Dermis blood vessel endothelial cell (primary cell): Measurements from ENCODE around the gene PFKFB4. TPM values are rescaled to one million over a fixed set of nuclear protein-coding genes. Genes with fewer than 3 reads are reported as not detected.

Source experiments
- DNase-seq: peaks from one replicate; pipeline ENCODE4 v3.0.0; 2010
- total RNA-seq: library from RNA; depleted of rRNA; stranded (reverse); fragments of >200 nt; gene quantifications from 2 replicates; pipeline ENCODE4 v1.2.3, GENCODE V29; 2014

Gene PFKFB4
- total RNA-seq = 2.0 and 2.2 TPM in 2 replicates

DNA sequence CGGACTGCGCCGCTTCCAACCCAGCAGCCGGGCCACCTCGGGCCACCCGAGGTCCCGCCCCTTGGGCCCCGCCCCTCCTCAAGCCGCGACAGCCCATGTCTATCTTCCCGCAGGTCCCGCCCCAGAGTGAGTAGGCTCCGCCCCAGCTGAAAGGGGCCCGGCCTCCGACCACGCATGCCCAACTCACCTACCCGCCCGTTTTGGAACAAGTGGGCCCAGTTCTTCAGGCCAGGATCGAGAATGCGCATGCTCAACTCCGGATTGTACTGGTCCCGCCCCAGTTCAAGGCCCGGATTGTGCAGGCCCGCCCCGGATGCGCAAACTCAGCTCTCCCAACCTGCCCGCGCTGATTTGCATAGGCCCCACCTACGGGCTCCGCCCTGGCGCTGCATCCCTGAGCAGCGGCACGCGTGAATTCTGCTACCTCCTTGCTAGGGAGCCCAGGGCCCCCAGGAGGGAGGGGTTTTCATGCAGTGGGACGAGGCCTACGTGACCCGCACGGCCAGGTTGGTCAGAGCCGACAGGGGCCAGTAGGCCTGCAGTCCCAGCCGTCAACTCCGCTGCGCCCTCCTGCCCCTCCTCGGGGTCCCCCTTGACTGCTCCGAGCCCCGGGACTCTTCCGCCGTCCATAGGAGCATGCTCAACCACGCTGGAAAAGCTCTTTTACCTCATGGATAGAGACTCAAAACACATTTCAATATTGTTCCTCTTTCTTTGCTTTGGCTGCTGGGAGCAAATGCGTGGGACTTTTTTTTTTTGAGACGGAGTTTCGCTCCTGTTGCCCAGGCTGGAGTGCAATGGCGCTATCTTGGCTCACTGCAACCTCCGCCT is at the start of gene PFKFB4:
Gene PFKFB4 (minus strand): TSS at position 8 of the 831 bp plus-strand sequence. CDS start 26 bp downstream, outside the sequence.
- DNase-seq = peak; percentile 99

DNA sequence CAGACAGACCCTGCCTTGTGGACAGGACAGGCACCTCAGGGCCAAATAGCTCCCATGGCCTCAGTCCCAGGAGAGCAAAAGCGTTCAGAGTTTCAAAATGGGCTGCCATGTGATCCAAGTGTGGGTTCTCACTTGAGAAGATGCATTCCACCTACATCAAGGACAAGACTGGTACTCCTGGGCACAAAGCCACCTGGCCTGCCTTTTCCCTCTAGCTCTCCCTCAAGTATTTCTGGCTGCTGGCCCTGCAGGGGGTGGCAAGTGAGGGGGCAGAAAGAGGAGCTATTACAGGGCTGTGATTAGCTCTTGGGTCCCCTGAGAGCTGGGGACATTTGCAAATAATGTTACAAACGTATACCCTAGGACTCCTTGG is 45.0 kb upstream of the PFKFB4 start:
- no peak for DNase-seq

DNA sequence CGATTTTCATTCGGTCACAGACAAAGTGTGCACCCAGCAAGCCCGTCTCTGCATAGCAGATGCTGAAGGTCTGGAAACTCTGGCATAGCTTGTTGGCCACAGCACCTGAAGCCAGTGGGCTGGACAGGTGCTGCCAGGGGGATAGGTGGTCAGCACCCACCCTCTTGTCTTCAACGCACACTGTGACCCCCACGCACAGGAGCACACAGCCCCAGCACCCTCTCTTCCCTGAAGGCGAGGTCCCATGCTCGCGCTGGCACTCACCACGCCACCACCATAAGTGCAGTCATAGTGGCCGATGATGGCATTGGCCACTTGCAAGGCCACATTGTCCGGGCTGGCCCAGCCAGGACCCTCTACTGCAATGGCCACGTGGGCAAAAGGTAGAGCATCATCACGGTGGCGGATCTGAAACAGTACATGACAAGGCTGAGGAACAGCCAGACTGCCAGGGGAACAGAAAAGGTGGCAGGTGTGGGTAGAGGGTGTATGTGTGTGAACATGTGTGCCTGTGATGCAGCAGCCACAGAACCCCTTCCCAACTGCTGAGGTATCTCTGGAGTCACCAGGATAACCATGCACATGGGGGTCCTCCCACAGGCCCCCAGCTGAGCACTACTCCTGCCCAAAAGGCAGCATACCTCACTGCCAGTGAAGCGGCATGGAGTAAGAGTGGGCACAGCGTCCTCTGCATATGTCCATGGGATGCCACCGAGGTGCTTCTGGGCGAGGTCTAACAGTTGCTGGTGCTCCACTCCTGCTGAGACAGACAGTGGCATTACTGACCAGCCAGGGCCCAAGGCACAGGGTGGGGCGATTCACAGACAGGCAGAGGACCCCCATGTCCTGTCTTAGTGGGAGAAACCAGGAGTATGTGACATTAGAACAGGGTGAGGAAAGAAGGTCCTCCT is 44.4 kb upstream of the PFKFB4 start:
- DNase-seq = no peak

DNA sequence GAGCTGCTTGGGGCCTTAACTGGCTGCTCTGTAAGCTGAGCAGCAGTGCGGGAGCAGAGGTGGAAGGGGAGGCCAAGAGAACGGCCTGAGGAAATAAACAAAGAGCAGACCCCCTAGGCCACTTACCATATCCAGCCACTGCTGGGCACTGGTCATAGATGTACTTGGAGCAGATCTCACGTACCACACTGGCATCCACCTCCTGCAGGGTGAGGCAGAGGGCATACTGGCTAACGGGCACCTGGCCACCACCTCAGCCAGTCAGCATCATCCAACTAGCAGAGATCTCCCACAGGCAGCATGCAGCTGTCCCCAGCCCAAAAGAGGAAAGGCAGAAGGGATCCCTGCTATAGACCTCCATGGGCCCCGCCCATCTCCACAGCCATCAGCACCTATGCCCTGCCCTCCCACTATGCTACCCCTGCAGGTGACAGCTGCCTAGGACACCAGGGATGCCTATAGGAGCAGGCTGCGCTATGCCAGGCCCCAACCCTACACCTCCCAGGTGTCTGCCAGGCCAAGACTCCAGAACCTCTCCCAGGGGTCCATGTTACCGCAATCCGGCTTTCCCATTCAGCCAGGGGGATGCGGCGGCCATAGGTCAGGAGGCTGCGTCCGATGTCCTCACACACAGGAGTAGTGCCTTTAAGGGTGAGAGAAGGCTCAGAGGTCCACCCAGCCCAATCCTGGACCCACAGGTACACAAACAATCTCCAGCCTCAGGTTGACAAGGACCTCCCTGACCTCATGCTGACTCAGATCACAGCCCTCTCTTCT is 43.1 kb upstream of the PFKFB4 start:
- DNase-seq = no peak

DNA sequence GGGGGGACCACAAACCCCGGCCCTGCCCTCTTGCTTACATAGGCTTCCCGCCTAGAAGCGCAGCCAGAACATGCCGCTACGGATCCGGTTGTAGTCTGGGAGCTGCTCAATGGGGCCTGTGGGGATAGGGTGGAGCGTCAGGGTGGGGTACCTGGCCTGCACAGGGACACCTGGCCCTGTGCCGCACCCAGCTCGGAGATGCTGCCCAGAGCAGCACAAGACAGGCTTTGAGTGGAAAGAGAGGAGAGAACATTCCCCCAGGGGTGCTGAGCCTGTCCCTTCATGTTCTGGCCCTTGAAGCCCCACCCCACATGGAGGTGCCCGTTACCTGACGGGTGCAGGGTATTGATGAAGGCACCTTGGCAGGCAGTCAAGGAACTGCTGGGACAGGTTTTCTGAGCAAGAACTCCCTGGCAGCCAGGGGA is 42.5 kb upstream of the PFKFB4 start:
- no peak for DNase-seq

DNA sequence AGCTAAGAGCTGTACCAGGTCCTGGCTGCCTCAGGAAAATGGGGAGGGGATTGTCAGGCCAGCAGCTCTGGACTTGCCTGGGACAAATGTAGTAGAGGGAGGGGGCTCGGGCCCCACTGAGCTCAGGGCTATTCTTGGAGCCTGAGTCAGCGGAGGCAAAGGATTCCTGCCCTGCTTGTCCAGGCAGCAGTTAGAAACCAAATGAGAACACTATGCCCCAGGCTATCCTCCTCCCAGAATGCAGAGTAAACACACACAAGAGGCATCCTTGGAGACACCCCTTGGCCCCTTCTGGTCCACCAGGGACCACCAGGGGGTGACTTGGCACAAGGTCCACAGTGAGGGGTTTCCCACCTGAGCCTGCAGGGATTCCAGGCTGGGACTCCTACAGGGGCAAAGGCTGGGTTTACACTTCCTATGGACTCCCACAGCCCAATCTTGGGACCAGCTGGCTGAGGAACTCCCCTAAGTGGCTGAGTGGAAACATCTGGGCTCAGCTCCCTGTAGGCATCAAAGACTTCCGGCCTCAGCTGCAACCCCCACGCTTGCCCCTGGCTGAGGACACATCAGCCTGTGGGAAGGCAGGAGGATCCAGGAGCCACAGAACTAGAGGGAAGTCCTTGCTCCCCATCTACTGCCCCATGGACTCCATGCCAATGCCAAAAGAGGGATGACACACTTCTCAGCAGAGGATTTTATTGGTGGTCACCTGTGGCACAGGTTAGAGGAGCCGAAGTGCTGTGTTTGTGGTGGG is 41.9 kb upstream of the PFKFB4 start:
- DNase-seq = peak; percentile 19

DNA sequence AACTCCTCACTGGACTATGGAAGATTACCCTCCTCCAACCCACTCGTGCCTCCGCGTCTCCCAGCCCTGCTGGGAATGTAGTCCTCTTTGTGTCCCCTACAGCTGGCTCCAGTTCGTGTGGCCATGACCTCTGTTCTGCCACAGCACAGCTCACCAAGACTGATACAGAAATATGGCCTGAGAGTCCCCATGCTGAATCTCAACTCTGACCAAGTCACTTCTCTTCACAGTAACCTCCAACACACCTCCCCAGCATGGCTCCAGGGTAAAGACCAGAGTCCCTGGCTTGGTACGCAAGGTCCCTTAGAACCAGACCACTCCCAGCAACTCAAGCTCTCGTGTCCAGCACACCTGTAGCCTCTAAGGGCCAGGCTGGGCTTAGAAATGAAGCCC is 40.8 kb upstream of the PFKFB4 start:
- DNase-seq = no peak

DNA sequence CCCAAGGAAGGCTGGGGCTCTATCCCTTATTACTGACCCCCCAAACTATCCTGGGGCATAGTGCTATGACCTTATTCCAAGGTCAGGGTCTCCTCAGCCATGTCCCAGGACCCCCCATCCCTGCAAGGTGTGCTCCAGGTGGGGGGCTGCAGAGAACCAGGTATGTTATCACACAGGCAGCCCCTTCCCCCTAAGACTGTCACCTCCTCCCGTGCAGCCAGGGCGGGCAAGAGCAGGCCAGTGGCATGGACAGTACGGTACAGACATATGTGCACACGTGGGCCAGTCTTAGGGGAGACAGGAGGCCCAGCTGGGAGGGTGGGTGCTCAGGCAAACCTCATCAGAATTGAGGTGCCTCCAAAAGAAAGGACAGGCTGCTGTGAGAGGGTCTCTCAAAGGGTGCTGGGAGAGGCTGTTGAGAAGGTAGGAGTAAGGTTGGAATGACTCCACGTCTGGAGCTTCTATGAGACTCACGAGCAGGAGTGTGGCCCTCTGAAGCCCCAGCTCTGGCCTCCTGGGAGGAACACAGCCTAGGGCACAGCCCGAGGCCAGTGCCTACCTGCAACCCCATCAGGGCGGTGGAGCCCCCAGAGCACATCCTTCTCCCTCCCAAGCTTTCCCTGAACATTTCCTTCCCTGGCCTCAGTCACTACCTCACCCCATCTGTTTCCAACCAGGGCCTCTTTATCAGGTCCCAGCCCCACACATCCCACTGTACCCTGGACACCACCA is 40.2 kb upstream of the PFKFB4 start:
- no peak for DNase-seq

DNA sequence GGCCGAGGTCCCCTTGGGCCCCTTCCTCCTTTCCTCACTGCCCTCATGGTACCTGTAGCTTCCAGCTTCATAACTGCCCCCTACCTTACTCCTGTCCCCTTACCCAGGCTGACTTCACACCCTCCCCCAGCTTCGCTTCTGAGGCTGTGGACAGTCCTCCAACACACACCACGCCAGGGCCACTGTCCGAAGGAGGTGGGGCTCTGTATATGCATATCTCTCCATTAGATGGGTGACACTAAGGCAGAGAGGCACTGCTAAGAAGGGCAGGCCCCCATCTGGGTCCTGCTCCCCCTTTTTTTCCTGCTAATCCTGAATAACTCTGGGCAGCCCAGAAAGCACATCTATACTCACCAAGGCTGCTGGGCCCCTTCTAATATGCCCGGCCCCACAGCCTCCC is 39.6 kb upstream of the PFKFB4 start:
- no peak for DNase-seq

DNA sequence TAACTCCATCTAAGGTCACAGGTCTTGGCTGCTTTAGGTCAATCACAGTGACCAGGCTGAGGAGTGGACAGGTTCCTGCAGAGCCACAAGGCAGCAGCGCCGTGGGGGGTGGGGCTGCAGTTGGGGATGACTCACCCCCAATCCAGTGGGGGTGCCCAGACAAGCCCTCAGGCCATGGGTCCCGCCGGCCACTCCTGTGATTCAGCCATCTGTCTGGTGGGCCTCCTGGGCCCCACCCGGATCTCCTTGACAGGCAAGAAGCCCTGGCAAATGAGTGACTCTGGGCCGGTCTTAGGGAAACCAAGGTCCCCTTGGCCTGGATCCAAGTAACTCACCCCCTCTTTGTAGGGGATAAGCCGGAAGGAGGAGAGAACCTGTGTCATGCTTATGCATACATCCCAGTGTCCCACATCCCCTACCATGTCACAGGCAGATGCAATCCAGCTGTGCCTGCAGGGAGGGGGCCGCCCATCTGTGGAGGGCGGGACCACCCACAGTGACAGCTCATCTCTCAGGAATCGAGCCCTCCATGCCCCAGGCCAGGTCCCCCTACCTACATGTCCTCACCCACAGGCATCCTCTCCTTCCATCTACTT is 39.0 kb upstream of the PFKFB4 start:
- peak; percentile 32 for DNase-seq

DNA sequence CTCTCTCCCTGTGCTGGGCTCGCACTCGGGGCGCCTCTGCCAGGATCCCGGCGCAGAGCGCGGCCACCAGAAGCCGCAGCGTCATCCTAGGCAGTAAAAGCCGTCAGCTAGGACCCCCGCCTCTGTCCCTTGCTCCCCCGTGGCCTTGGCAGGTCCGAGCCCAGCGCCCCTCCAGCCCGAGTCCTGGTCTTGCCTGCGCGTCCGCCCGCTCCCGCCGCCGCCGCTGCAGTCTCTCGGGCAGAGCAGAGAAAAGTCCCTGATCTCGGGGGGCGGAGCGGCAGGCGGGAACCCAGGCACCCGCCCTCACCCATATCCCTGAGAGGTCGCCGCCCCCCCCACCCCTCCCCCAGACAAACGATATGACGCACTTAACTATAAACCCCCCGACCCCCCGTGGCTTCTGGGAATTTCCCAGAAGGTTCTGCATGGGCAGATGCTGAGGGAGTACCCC is 38.5 kb upstream of the PFKFB4 start, which contains the start of gene COL7A1:
Gene COL7A1 (minus strand): TSS at position 255 of the 451 bp plus-strand sequence. CDS start 170 bp downstream, at position 85.
- DNase-seq = peak; percentile 12

DNA sequence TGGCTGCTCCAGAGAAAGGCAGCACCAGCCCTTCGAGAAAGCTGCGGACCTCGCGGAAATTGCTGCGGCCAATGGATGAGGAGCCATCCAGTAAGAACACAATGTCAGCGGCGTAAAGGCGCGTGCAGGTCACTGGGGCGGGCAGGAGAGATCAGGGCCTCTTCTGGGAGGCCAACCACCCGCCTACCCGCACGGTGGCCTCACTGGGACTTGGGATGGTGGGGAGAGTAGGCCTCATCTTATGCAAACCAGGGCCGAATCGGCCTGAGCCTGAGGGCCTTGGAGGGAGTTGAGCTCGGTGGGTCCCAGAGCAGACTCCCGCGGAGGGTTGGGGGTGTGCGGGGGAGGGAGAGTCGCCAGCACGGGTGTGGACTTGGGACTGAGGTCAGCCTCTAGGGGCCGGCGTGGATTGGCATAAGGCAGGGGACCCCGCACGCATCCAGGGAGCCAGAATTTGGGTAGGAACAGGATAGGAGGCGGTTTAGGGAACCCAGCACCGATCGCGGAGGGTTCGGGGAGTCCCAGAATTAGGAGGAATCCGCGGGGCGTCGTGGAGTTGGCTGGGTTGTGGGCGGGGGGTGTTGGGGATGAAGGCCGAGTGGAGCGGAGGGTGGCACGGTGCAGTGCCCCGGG is 37.9 kb upstream of the PFKFB4 start:
- no peak for DNase-seq

DNA sequence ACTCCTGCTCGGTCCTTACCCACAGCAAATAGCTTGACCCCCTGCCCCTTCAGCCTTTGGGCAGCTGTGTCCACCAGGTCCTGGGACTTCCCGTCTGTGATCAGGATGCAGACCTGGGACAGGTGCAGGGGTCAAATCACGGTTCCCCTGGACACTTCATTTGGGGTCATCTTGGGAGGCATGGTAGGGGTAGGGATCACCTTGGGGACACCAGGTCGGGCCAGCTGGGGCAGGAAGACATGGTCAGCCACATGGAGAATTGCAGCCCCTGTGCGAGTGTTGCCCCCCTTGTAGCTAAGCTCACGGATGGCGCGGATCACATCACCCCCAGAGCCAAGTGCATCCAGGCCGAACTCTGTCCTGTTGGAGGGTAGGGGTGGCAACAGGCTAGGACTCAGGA is 36.7 kb upstream of the PFKFB4 start:
- no peak for DNase-seq

DNA sequence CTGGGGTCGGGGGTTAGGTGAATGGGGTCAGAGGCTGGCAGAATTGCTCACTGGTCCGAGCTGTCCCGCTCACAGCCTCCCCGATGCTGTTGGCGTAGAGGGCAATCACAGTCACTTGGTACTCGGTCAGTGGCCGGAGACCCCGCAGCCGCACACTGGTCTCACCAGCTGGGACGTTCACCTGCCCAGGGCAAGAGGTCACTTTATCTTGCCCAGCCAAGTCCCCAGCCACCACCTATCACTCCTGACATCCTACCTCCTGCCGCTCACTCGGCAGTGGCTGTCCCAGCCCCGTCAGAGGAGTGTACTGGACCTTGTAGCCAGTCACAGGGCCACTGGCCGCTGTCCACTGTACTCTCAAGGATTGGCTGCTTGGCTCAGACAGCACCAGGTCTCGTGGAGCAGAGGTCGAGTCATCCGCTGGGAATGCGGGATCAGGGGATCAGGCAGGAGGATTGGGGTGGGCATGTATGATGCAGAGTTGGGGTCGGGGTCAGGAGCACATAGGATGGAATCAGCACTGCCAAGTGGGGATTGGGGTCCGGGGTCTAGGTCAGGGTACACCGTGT is 36.0 kb upstream of the PFKFB4 start:
- DNase-seq = no peak

DNA sequence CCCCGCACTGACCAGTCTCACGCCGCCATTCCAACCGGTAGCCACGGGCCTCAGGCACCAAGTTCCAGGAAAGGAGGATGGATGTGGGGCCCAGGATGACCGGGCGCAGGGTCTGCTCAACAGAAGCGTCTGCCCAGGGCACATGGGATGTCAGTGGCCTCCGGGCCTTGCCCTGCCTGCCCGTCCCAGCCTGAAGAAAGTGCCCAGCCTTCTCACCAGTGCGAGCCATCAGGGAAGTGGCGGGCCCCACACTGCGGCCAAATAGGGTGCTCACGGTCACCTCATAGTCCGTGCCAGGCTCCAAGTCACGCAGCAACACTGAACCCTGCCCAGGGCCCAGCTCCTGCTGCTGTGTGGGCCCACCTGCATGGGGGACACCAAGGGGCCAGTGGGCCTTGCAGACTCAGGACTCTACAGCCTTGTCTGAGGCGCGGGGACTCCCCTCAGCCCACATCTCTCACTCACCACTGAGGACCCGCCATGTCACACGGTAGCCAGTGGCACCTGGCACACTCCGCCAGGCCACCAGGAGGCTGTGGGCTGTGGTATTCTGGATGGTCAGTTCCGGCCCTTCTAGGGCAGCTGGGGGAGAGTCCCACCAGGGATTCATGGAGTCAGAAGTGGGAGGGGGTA is 35.4 kb upstream of the PFKFB4 start:
- DNase-seq = no peak

DNA sequence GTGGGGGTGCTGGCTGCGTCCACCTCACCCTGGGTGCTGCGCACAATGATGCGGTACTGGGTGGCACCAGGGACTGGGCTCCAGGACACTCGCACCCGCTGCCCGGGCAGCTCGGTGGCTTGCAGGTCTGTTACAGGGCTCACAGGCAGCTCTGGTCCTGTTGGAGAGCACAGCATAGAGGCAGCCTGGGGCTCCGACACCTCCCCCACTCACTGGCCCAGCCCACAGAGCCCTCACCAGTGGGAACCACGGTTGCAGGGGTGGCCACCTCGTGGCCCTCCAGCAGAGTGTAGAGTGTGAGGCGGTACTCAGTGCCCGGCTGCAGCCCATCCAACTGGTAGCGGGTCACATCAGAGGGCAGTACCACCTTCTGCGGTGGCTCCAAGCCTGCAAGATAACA is 34.8 kb upstream of the PFKFB4 start:
- DNase-seq = no peak

DNA sequence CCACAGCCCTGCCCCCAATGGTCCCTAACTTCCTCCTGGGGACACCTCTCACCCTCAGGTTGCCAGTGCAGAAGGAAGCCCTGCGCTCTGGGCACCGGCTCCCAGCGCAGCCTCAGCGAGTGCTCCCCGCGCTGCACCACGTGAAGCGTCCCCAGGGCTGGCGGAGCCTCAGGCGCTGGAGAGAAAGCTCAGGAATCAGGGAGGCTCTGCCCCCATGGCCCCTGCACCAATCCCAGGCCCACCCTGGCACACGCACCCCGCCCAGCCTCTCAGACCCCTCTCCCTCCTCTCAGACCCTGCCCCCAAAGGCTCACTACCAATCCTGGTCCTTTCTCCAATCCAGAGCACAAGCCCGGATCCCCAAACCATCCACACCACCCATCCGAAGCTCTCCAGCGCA is 31.6 kb upstream of the PFKFB4 start:
- no peak for DNase-seq

DNA sequence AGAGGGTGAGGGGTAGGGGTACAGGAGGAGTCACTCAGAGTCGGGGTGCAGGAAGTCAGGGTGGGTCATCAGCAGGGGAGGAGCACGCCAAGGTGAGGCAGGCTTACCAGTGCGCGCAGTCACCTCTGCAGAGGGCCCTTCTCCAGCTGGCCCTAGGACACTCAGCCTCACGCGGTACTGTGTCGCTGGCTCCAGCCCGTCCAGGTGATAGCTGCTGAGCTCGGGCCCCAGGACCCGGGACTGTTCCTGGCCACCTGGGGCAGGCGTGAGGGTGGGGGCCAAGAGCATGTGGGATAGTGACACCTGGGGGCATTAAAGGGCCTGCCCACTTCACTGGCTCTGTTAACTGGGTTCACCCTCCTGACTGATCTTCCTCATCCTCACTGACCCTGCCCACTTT is 31.1 kb upstream of the PFKFB4 start:
- no peak for DNase-seq

DNA sequence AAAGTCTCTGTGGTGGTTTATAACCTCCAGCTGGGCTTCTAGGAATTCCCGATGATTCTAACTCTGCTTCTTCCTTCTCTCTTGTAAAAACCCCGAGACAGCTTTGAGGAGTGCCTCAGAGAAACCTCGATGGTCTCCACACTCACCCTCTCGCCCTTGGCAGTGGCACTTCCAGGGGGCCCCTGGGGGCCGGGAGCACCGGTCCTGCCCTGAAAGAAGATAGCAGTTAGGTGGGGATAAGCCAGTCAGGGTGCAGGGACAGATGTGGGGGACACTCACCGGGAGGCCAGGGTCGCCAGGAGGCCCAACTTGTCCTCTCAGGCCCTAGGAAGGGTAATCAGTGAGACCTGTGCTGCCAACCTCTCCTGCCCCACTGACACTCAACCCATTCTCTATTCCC is 28.8 kb upstream of the PFKFB4 start:
- no peak for DNase-seq
